ENCODE data around the gene SH3YL1. TPM values are rescaled to one million over a fixed set of nuclear protein-coding genes. Genes with fewer than 3 reads are reported as not detected.

SH3YL1 gene
- total and polyA plus RNA-seq, 4 donors, result 6.4 to 19.2 (median 13.9) TPM

GRCh38 chr2:236993-237539, 26.8 kb downstream of the SH3YL1 start (continued):
- TF ChIP-seq JUND (IDR thresholded peaks at IDR 0.05), result no peak
- TF ChIP-seq GABPA (IDR thresholded peaks at IDR 0.05 in 1 of 2, conservative IDR thresholded peaks at IDR 0.05 in 1 of 2), result no peak
- no peak for TF ChIP-seq FOXA2 (IDR thresholded peaks at IDR 0.05)
- TF ChIP-seq HNF4G (IDR thresholded peaks at IDR 0.05), result no peak
- no peak for TF ChIP-seq HNF4A (conservative IDR thresholded peaks at IDR 0.05)
- no peak for TF ChIP-seq YY1 (IDR thresholded peaks at IDR 0.05)
- TF ChIP-seq NR2F2 (IDR thresholded peaks at IDR 0.05), result no peak
- TF ChIP-seq, protein P1, sequence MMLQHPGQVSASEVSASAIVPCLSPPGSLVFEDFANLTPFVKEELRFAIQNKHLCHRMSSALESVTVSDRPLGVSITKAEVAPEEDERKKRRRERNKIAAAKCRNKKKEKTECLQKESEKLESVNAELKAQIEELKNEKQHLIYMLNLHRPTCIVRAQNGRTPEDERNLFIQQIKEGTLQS (IDR thresholded peaks at IDR 0.05), result no peak
- TF ChIP-seq MAX (IDR thresholded peaks at IDR 0.05), result no peak

- Histone ChIP-seq H3K27ac (ENCODE audit: low read depth in 1 of 2, low read length in 2 of 2) (no peak overlapping the region), H3K27me3 (ENCODE audit: control insufficient read depth in 4 of 4, insufficient read depth in 4 of 4, low read length in 3 of 4) (no peaks in the 10 kb centered on the region), H3K4me3 (ENCODE audit: low read depth in 1 of 3, low read length in 3 of 3) (no peak overlapping the region), H3K9ac (ENCODE audit: low read depth in 1 of 2, low read length in 2 of 2) (no peak overlapping the region), H3K9me3 (ENCODE audit: control insufficient read depth in 4 of 4, low read length in 3 of 4) (no peaks in the 10 kb centered on the region), H3K4me1 (ENCODE audit: control insufficient read depth in 4 of 4, insufficient read depth in 4 of 4, low read length in 3 of 4) (peaks cover 2 to 22% (median 14%) of the 10 kb centered on the region in 4 donors), H3K36me3 (ENCODE audit: control insufficient read depth in 4 of 4, insufficient read depth in 3 of 4, low read depth in 1 of 4, low read length in 3 of 4) (no peaks in the 10 kb centered on the region)
- peak; percentile 33 for TF ChIP-seq FOXA2 (IDR thresholded peaks at IDR 0.05)
- TF ChIP-seq, protein P2, sequence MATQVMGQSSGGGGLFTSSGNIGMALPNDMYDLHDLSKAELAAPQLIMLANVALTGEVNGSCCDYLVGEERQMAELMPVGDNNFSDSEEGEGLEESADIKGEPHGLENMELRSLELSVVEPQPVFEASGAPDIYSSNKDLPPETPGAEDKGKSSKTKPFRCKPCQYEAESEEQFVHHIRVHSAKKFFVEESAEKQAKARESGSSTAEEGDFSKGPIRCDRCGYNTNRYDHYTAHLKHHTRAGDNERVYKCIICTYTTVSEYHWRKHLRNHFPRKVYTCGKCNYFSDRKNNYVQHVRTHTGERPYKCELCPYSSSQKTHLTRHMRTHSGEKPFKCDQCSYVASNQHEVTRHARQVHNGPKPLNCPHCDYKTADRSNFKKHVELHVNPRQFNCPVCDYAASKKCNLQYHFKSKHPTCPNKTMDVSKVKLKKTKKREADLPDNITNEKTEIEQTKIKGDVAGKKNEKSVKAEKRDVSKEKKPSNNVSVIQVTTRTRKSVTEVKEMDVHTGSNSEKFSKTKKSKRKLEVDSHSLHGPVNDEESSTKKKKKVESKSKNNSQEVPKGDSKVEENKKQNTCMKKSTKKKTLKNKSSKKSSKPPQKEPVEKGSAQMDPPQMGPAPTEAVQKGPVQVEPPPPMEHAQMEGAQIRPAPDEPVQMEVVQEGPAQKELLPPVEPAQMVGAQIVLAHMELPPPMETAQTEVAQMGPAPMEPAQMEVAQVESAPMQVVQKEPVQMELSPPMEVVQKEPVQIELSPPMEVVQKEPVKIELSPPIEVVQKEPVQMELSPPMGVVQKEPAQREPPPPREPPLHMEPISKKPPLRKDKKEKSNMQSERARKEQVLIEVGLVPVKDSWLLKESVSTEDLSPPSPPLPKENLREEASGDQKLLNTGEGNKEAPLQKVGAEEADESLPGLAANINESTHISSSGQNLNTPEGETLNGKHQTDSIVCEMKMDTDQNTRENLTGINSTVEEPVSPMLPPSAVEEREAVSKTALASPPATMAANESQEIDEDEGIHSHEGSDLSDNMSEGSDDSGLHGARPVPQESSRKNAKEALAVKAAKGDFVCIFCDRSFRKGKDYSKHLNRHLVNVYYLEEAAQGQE (IDR thresholded peaks at IDR 0.05), result no peak
- TF ChIP-seq EGR1 (IDR thresholded peaks at IDR 0.05; ENCODE audit: low read depth in 2 of 2), result no peak
- TF ChIP-seq NR2F2 (IDR thresholded peaks at IDR 0.05), result no peak
- TF ChIP-seq RXRA (IDR thresholded peaks at IDR 0.05), result peak in 1 of 2 donors; percentile 75
- no peak for TF ChIP-seq HNF4G (IDR thresholded peaks at IDR 0.05)
- no peak for TF ChIP-seq JUND (IDR thresholded peaks at IDR 0.05)
- TF ChIP-seq MAX (IDR thresholded peaks at IDR 0.05), result no peak
- peak; percentile 14 to 44 for TF ChIP-seq HNF4A (conservative IDR thresholded peaks at IDR 0.05)
- no peak for DNase-seq (ENCODE audit: low spot score)
- WGBS, result 40% methylated on average over 4 of the region's 4 CpGs
These were observed 29.4 kb downstream of the SH3YL1 start for GRCh38 chr2:234421-234820.

DNA sequence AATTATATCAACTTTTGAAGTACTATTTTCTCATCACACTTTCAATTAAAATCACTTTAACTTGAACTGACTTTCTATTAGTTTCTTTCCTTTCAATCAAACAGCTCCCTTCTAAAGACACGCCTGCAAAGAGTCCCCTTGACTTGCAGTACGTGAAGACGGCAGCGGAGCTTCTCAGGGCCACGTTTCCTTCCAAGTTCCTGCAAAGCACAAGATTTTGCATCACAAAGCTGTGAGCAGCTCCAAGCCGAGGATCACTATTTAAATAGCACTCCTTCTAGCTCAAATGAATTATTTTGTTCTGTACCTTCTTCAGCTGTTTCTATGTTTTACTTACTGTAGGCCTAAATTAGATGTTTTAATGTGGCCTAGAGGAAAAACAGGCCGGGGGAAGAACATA, 30.8 kb downstream of the SH3YL1 start:
- no peak for DNase-seq (ENCODE audit: low spot score)
- no peak overlapping the region for H3K9ac ChIP-seq (ENCODE audit: low read depth in 1 of 2, low read length in 2 of 2)
- no peak overlapping the region for H3K4me3 ChIP-seq (ENCODE audit: low read depth in 1 of 3, low read length in 3 of 3)
- H3K27me3 ChIP-seq (ENCODE audit: control insufficient read depth in 4 of 4, insufficient read depth in 4 of 4, low read length in 3 of 4), result no peaks in the 10 kb centered on the region
- no peak overlapping the region for H3K27ac ChIP-seq (ENCODE audit: low read depth in 1 of 2, low read length in 2 of 2)
- 94% methylated on average over 7 of the region's 7 CpGs for WGBS
- no peaks in the 10 kb centered on the region for H3K36me3 ChIP-seq (ENCODE audit: control insufficient read depth in 4 of 4, insufficient read depth in 3 of 4, low read depth in 1 of 4, low read length in 3 of 4)
- no peaks in the 10 kb centered on the region for H3K9me3 ChIP-seq (ENCODE audit: control insufficient read depth in 4 of 4, low read length in 3 of 4)
- peaks cover 2 to 22% (median 14%) of the 10 kb centered on the region in 4 donors for H3K4me1 ChIP-seq (ENCODE audit: control insufficient read depth in 4 of 4, insufficient read depth in 4 of 4, low read length in 3 of 4)
- no peak for TF ChIP-seq JUND (IDR thresholded peaks at IDR 0.05)
- no peak for TF ChIP-seq CTCF (IDR thresholded peaks at IDR 0.05; ENCODE audit: low read depth, low read length, missing input control)
- TF ChIP-seq GABPA (IDR thresholded peaks at IDR 0.05 in 1 of 2, conservative IDR thresholded peaks at IDR 0.05 in 1 of 2), result no peak
- no peak for TF ChIP-seq NR2F2 (IDR thresholded peaks at IDR 0.05)
- no peak for TF ChIP-seq MAX (IDR thresholded peaks at IDR 0.05)
- TF ChIP-seq FOXA2 (IDR thresholded peaks at IDR 0.05), result no peak
- no peak for TF ChIP-seq HNF4A (conservative IDR thresholded peaks at IDR 0.05)
- TF ChIP-seq RXRA (IDR thresholded peaks at IDR 0.05), result no peak
- TF ChIP-seq FOXA1 (IDR thresholded peaks at IDR 0.05), result no peak
- TF ChIP-seq ZBTB33 (IDR thresholded peaks at IDR 0.05), result no peak
- TF ChIP-seq TAF1 (conservative IDR thresholded peaks at IDR 0.05), result no peak
- TF ChIP-seq RAD21 (IDR thresholded peaks at IDR 0.05), result no peak
- TF ChIP-seq SP1 (IDR thresholded peaks at IDR 0.05), result no peak
- TF ChIP-seq YY1 (IDR thresholded peaks at IDR 0.05), result no peak
- TF ChIP-seq, protein P1 (IDR thresholded peaks at IDR 0.05), result no peak
- no peak for TF ChIP-seq HNF4G (IDR thresholded peaks at IDR 0.05)

Measured in liver (tissue), 9 donors.